ENCODE data around the gene ATP10A.

ATP10A gene

GRCh38 chr15:25903024-25903581 lies 40.0 kb upstream of the ATP10A start:
- no peak for TF ChIP-seq CTCF (IDR thresholded peaks at IDR 0.05)

- no peak for TF ChIP-seq CTCF (IDR thresholded peaks at IDR 0.05)
Observed at GRCh38 chr15:25901811-25902605, 38.9 kb upstream of the ATP10A start.

GRCh38 chr15:25900901-25901300 lies 37.8 kb upstream of the ATP10A start:
- no peak for TF ChIP-seq CTCF (IDR thresholded peaks at IDR 0.05)

GRCh38 chr15:25900431-25900830 lies 37.3 kb upstream of the ATP10A start:
- no peak for TF ChIP-seq CTCF (IDR thresholded peaks at IDR 0.05)

GRCh38 chr15:25899870-25900269 lies 36.7 kb upstream of the ATP10A start:
- TF ChIP-seq CTCF (IDR thresholded peaks at IDR 0.05) = no peak

- no peak for TF ChIP-seq CTCF (IDR thresholded peaks at IDR 0.05)
Observed at GRCh38 chr15:25897658-25898057, 34.5 kb upstream of the ATP10A start.

GRCh38 chr15:25894371-25894902 lies 31.3 kb upstream of the ATP10A start:
- no peak for TF ChIP-seq CTCF (IDR thresholded peaks at IDR 0.05)

Data from LNCAP (cell line).